Glomerular visceral epithelial cell (primary cell): ENCODE measurements around the gene TEX9.
A peak's percentile ranks its signal among the peaks of the same experiment; 100 is the strongest.

Source experiments
- DNase-seq: peaks from one replicate; pipeline ENCODE4 v3.0.0-alpha.2; 2016; ENCODE audit errors: extremely low spot score

TEX9 gene

GRCh38 chr15:56445746-56446145 lies 80.5 kb downstream of the TEX9 start:
- no peak for DNase-seq

DNA sequence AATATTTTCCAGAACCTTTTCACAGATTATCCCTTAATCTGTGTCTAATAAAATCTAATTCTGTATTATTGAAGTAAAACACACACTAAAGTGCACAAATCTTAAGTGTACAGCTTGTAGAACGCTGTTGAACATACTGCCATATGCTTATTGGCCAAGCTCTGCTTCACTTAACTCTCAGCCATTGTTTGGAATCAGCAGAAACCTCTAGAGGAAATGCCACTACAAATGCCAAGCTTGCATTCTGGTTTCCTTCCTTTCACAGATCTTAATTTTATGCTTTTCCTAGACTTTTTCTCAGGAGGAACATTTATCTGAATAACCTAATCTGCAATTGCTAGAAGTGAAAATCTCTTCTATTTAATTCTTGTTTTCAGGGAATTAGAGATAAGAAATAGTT lies 89.6 kb downstream of the TEX9 start:
- no peak for DNase-seq

GRCh38 chr15:56456229-56456628 lies 91.0 kb downstream of the TEX9 start:
- DNase-seq, result no peak

DNA sequence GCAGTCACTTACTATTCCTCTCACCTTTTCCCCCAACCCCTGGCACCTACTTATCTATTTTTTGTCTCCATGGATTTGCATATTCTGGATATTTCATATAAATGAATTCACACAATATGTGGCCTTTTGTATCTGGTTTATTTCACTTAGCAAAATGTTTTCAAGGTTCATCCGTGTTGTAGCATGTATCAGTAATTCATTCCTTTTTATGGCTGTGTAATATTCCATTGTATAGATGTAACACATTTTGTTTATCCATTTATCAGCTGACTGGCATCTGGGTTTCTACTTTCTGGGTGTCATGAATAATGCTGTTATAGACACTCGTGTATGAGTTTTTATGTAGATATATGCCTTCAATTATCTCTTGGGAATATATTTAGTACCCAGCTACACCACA lies 93.9 kb downstream of the TEX9 start:
- DNase-seq, result no peak

- DNase-seq, result no peak
Measured at GRCh38 chr15:56460071-56460470, 94.8 kb downstream of the TEX9 start.

DNA sequence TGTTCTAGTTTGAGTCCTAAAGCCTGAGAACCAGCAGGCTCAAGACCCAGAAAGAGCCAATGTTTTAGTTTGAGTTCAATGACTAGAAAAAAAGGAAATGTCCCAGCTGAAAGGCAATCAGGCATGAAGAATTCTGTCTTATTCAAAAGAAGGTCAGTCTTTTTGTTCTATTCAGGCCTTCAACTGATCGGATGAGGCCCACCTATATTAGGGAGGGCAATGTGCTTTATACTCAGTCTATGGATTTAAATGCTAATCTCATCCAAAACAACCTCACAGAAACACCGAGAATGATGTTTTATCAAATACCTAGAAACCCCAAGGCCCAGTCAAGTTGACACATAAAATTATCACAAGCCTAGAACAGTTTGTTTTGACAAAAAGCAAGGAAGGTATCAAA lies 95.7 kb downstream of the TEX9 start:
- DNase-seq, result no peak

- peak; percentile 97 for DNase-seq
Measured at GRCh38 chr15:56464893-56465520, 99.8 kb downstream of the TEX9 start, which contains the start of gene MNS1. TSS of gene MNS1 (minus strand) at chr15:56465137. CDS start at chr15:56464972, 165 bp downstream.

DNA sequence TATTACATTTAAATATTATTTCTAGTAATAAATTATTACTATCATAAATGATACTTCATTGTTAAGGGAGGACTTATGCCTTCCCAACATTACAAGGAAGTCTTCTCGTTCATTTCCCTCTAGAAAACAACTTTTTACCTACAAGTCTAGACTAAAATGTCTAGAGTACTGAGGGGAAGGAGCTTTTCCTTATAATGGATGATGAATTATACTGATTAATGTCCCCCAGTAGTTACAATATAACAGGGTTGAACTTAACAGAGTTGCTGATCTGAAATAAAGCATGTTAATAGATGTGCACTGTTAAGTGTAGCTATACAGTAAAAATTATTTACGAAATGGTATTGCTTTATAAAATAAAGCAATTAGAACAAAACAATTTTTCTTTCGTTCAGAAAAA lies 102.4 kb downstream of the TEX9 start:
- no peak for DNase-seq

- peak; percentile 39 for DNase-seq
Measured at GRCh38 chr15:56468401-56468800, 103.2 kb downstream of the TEX9 start.

GRCh38 chr15:56469483-56469882 lies 104.3 kb downstream of the TEX9 start:
- DNase-seq, result no peak

- DNase-seq, result no peak
Measured at GRCh38 chr15:56471440-56472069, 106.3 kb downstream of the TEX9 start.

- no peak for DNase-seq
Measured at GRCh38 chr15:56472278-56472677, 107.1 kb downstream of the TEX9 start.

DNA sequence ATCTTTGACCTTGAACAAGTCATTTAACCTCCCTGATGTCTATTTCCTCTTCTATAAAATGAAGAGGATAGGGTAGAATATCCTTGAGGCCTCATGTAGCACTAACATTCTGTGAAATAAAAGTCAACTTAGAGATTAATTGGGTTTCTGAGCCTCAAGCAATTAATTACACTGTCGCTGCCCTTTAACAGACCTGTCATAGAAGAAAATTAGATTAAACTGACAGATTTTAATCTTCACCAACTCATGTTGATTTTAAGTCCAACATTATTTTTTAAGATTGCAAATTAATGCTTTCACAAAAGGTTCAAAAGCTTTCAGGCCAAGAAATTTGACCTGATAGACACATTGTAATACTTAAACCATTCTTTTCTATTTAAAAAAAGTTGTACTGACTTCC lies 107.8 kb downstream of the TEX9 start:
- no peak for DNase-seq

DNA sequence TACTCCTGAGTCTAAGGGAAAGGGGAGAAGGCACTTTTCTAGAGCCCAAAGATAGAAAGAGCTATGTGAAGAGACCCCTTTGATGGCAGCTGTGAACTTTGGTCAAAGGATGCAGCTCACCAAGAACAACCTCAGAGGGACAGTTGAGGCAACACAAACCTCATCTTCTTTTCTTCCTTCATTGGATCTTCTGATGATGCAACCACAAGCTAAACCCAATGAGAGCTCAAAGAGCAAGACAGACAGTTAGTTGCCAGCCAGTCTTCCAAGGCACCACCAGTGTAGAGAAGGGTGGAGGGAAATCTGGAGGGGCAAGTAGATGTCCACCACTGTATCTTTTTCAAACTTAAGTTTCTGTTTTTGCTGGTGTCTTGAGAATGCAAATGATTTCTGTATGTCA lies 110.1 kb downstream of the TEX9 start:
- DNase-seq, result no peak
